ENCODE results near the gene ENHO.

DNA sequence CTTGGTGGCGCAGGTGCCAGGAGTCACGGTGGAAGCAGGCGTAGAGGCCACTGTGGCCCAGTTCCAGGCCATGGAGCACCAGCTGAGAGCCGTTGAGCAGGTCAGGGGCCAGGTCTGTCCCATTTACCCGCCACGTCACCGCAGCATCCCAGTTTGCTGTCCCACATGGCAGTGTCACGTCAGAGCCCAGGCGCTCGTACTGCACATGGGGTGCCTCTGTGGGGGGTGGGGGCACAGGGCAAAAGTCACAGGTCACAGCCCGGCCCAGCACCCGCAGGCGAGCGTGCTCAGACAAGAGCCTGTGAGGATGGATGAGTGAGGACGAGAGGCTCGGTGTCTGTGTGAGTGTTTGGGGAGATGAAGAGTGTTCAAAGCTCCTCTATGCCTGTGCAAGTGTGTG, 41.8 kb upstream of the ENHO start:
- TF ChIP-seq, protein P1, sequence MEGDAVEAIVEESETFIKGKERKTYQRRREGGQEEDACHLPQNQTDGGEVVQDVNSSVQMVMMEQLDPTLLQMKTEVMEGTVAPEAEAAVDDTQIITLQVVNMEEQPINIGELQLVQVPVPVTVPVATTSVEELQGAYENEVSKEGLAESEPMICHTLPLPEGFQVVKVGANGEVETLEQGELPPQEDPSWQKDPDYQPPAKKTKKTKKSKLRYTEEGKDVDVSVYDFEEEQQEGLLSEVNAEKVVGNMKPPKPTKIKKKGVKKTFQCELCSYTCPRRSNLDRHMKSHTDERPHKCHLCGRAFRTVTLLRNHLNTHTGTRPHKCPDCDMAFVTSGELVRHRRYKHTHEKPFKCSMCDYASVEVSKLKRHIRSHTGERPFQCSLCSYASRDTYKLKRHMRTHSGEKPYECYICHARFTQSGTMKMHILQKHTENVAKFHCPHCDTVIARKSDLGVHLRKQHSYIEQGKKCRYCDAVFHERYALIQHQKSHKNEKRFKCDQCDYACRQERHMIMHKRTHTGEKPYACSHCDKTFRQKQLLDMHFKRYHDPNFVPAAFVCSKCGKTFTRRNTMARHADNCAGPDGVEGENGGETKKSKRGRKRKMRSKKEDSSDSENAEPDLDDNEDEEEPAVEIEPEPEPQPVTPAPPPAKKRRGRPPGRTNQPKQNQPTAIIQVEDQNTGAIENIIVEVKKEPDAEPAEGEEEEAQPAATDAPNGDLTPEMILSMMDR (IDR thresholded peaks at IDR 0.05), result no peak
- TF ChIP-seq POLR2A (IDR thresholded peaks at IDR 0.05), result no peak

Measured in tibial nerve (tissue), 3 donors.